Bladder microvascular endothelial cell (primary cell): ENCODE data around the gene ID3. TPM values are rescaled to one million over a fixed set of nuclear protein-coding genes. Genes with fewer than 3 reads are reported as not detected.

ENCODE experiments used
- total RNA-seq: library from RNA; depleted of rRNA; stranded (reverse); fragments of >200 nt; gene quantifications from 2 replicates; pipeline ENCODE4 v1.2.3, GENCODE V29; 2014

ID3 gene
- total RNA-seq = 290 and 390 TPM in 2 replicates

GRCh38 chr1:23559136-23559984 lies at the start of gene ID3:
ID3 (minus strand) TSS chr1:23559501; CDS start chr1:23559426, 75 bp downstream.

GRCh38 chr1:23530747-23531561 lies 28.3 kb downstream of the ID3 start, which contains the start of gene E2F2:
E2F2 (minus strand) TSS chr1:23531233; CDS start chr1:23530793, 440 bp downstream.

Other genes starting within 250 kb of the ID3 start
- gene HNRNPR, start 215.2 kb downstream of the ID3 start, total RNA-seq = 71.6 and 120 TPM in 2 replicates
- gene ZNF436, start 189.7 kb downstream of the ID3 start, total RNA-seq = 26.4 and 27.4 TPM in 2 replicates
- gene TCEA3, start 134.8 kb downstream of the ID3 start, total RNA-seq = 0.63 and 1.8 TPM in 2 replicates
- 8.3 and 10.8 TPM in 2 replicates for gene ASAP3, start 75.3 kb downstream of the ID3 start, total RNA-seq
- gene E2F2, start 28.3 kb downstream of the ID3 start, total RNA-seq = 1.9 and 2.8 TPM in 2 replicates
- gene RPL11, start 132.3 kb upstream of the ID3 start, total RNA-seq = 1,057 and 1,406 TPM in 2 replicates
- 14.7 and 23.9 TPM in 2 replicates for gene ELOA, start 184.0 kb upstream of the ID3 start, total RNA-seq
- 26.7 and 41.0 TPM in 2 replicates for gene PITHD1, start 218.9 kb upstream of the ID3 start, total RNA-seq
- gene LYPLA2, start 231.6 kb upstream of the ID3 start, total RNA-seq = 88.1 and 94.1 TPM in 2 replicates
- 39.7 and 44.4 TPM in 2 replicates for gene GALE, start 241.3 kb upstream of the ID3 start, total RNA-seq